H9 (cell line): ENCODE data around the gene CDH4. TPM values are rescaled to one million over a fixed set of nuclear protein-coding genes. Genes with fewer than 3 reads are reported as not detected.

ENCODE experiments used
- DNase-seq: peaks from one replicate; pipeline ENCODE4 v3.0.0-alpha.2; 2017
- H2AFZ ChIP-seq: one replicate; pipeline ENCODE4 v1.6.1; 2013; ENCODE audit warnings: mild to moderate bottlenecking, low read length, control low read depth, moderate library complexity
- H2AK5ac ChIP-seq: 2 replicates; pipeline ENCODE4 v1.6.1; 2013; ENCODE audit warnings: low read length, control low read depth, mixed read lengths; ENCODE audit not compliant: insufficient read length
- H2BK120ac ChIP-seq: one replicate; pipeline ENCODE4 v1.6.1; 2013; ENCODE audit warnings: low read depth, mild to moderate bottlenecking, low read length, control low read depth, inconsistent platforms; ENCODE audit not compliant: poor library complexity, severe bottlenecking
- H2BK12ac ChIP-seq: 2 replicates; pipeline ENCODE4 v1.6.1; 2013; ENCODE audit warnings: low read length, control low read depth, mixed read lengths, low read depth; ENCODE audit not compliant: insufficient read length
- H2BK15ac ChIP-seq: 2 replicates; pipeline ENCODE4 v1.6.1; 2013; ENCODE audit warnings: low read depth, low read length, control low read depth
- H2BK20ac ChIP-seq: one replicate; pipeline ENCODE4 v1.6.1; 2013; ENCODE audit warnings: low read depth, mild to moderate bottlenecking, low read length, control low read depth, inconsistent platforms; ENCODE audit not compliant: poor library complexity, severe bottlenecking
- H2BK5ac ChIP-seq: 2 replicates; pipeline ENCODE4 v1.6.1; 2013; ENCODE audit warnings: low read length, control low read depth, mixed read lengths; ENCODE audit not compliant: insufficient read length
- H3K14ac ChIP-seq: 2 replicates; pipeline ENCODE4 v1.6.1; 2013; ENCODE audit warnings: low read length, control low read depth; ENCODE audit not compliant: insufficient read depth
- H3K18ac ChIP-seq: 2 replicates; pipeline ENCODE4 v1.6.1; 2013; ENCODE audit warnings: low read depth, mild to moderate bottlenecking, mixed read lengths, low read length, control low read depth; ENCODE audit not compliant: insufficient read length
- H3K23ac ChIP-seq: 2 replicates; pipeline ENCODE4 v1.6.1; 2013; ENCODE audit warnings: low read length, control low read depth, mixed read lengths, low read depth; ENCODE audit not compliant: insufficient read length
- H3K23me2 ChIP-seq: 2 replicates; pipeline ENCODE4 v1.6.1; 2013; ENCODE audit warnings: low read depth, mild to moderate bottlenecking, mixed read lengths, low read length, control low read depth; ENCODE audit not compliant: insufficient read length, poor library complexity, severe bottlenecking
- H3K27ac ChIP-seq: 2 replicates; pipeline ENCODE4 v1.5.1; 2013; ENCODE audit warnings: low read length, control low read depth, mixed read lengths, low read depth; ENCODE audit not compliant: insufficient read length
- H3K27me3 ChIP-seq: 2 replicates; pipeline ENCODE4 v1.6.1; 2013; ENCODE audit warnings: low read length, control low read depth, inconsistent platforms; ENCODE audit not compliant: insufficient read depth
- H3K4ac ChIP-seq: 2 replicates; pipeline ENCODE4 v1.6.1; 2013; ENCODE audit warnings: low read depth, mild to moderate bottlenecking, control low read depth, inconsistent platforms, low read length, moderate library complexity
- H3K4me1 ChIP-seq: 2 replicates; pipeline ENCODE4 v1.6.1; 2013; ENCODE audit warnings: low read length, control low read depth, inconsistent platforms; ENCODE audit not compliant: insufficient read depth
- H3K4me2 ChIP-seq: 2 replicates; pipeline ENCODE4 v1.6.1; 2013; ENCODE audit warnings: low read length, control low read depth, mixed read lengths; ENCODE audit not compliant: insufficient read length, insufficient read depth
- H3K56ac ChIP-seq: 2 replicates; pipeline ENCODE4 v1.6.1; 2013; ENCODE audit warnings: low read depth, mild to moderate bottlenecking, mixed read lengths, low read length, control low read depth; ENCODE audit not compliant: insufficient read length
- H3K79me1 ChIP-seq: 2 replicates; pipeline ENCODE4 v1.6.1; 2013; ENCODE audit warnings: low read depth, mild to moderate bottlenecking, moderate library complexity, low read length, control low read depth, inconsistent platforms; ENCODE audit not compliant: insufficient read depth, poor library complexity, severe bottlenecking
- H3K79me2 ChIP-seq: 2 replicates; pipeline ENCODE4 v1.6.1; 2013; ENCODE audit warnings: low read length, control low read depth, inconsistent platforms; ENCODE audit not compliant: insufficient read depth
- H3K9ac ChIP-seq: 2 replicates; pipeline ENCODE4 v1.6.1; 2013; ENCODE audit warnings: low read length, control low read depth, mixed read lengths; ENCODE audit not compliant: insufficient read length; ENCODE audit errors: extremely low read depth
- H3K9me3 ChIP-seq: one replicate; pipeline ENCODE4 v1.6.1; 2013; ENCODE audit warnings: low read depth, low read length, inconsistent platforms; ENCODE audit not compliant: control insufficient read depth
- H3T11ph ChIP-seq: one replicate; pipeline ENCODE4 v1.6.1; 2013; ENCODE audit warnings: mild to moderate bottlenecking, low read length, control low read depth, inconsistent platforms
- H4K20me1 ChIP-seq: one replicate; pipeline ENCODE4 v1.6.1; 2013; ENCODE audit not compliant: control insufficient read depth, insufficient read length, insufficient read depth
- H4K5ac ChIP-seq: 2 replicates; pipeline ENCODE4 v1.6.1; 2013; ENCODE audit warnings: low read depth, mild to moderate bottlenecking, mixed read lengths, low read length, control low read depth; ENCODE audit not compliant: insufficient read length
- H4K8ac ChIP-seq: replicated peaks from 2 replicates; pipeline ENCODE4 v1.6.1; 2013; ENCODE audit warnings: low read length, control low read depth, mixed read lengths, low read depth; ENCODE audit not compliant: insufficient read length
- H4K91ac ChIP-seq: 2 replicates; pipeline ENCODE4 v1.6.1; 2013; ENCODE audit warnings: low read depth, mild to moderate bottlenecking, moderate library complexity, mixed read lengths, low read length, control low read depth; ENCODE audit not compliant: insufficient read length
- H3K27ac Mint-ChIP-seq, 3 experiments: 2 replicates in 2 of 3; 3 replicates in 1 of 3; pipeline ENCODE4 v1.8.0; 2020 to 2021; ENCODE audit warnings: mixed read lengths in 3 of 3, mild to moderate bottlenecking in 1 of 3, moderate library complexity in 1 of 3
- H3K27me3 Mint-ChIP-seq: 2 replicates; pipeline ENCODE4 v1.8.0; 2021; ENCODE audit warnings: low read depth, mild to moderate bottlenecking, moderate library complexity, mixed read lengths
- H3K36me3 Mint-ChIP-seq, 3 experiments: 2 replicates in 2 of 3; 3 replicates in 1 of 3; pipeline ENCODE4 v1.8.0; 2020 to 2021; ENCODE audit warnings: low read depth in 3 of 3, mixed read lengths in 3 of 3; ENCODE audit not compliant: insufficient read depth in 1 of 3
- H3K4me1 Mint-ChIP-seq, 2 experiments: 2 replicates each; pipeline ENCODE4 v1.8.0; 2020; ENCODE audit warnings: mixed read lengths in 2 of 2
- H3K4me3 Mint-ChIP-seq, 2 experiments: 2 replicates in 1 of 2; 3 replicates in 1 of 2; pipeline ENCODE4 v1.8.0; 2020 to 2021; ENCODE audit warnings: mild to moderate bottlenecking in 2 of 2, mixed read lengths in 2 of 2, moderate library complexity in 1 of 2
- H3K9me3 Mint-ChIP-seq, 2 experiments: 2 replicates in 1 of 2; 3 replicates in 1 of 2; pipeline ENCODE4 v1.8.0; 2020; ENCODE audit warnings: mild to moderate bottlenecking in 2 of 2, mixed read lengths in 2 of 2, moderate library complexity in 1 of 2
- WGBS: extraction: QIAGEN DNeasy Blood & Tissue Kit; methylation state at CpG from one replicate; pipeline ENCODE4 v1.1.7; 2013; ENCODE audit warnings: missing lambda C conversion rate, low lambda C conversion rate, mixed read lengths; ENCODE audit not compliant: insufficient read length; ENCODE audit errors: extremely low coverage; 5-methylcytosine and 5-hydroxymethylcytosine counted together
- total RNA-seq: library from RNA; stranded (reverse); gene quantifications from 2 replicates; pipeline ENCODE4 v1.2.1, GENCODE V29; 2021
- TF ChIP-seq, protein P1 (sequence below): fragments of 200-600 bp; sonication (generic); conservative IDR thresholded peaks from 3 replicates; pipeline ENCODE4 v1.8.0; 2021; ENCODE audit warnings: antibody characterized with exemption, mild to moderate bottlenecking

Gene CDH4
- total RNA-seq, 1 experiment from 2014 or later = 3.0 TPM

DNA sequence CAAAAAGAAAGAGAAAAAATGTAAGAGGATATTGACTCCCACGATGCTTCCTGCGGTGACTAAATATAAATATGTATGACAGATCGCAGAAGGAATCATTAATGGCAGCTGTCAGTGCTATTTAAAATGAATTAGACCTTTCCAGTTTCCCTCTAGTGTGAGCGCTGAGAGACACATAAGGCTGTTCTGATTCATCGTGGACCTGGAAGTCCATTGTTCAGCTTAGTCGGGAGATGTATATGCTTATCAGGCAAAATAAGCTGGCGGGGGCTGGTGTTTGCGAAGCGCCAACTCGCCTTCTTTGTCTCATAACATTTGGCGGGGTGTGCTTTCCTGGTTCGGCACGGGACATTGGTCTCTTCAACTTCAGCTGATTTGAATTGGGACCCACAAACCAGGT lies 95.4 kb downstream of the CDH4 start:
- Histone ChIP-seq H3K4me1 (peaks cover 4% of the 10 kb centered on the region; the same call in 1 of the 2 replicates), H2BK20ac (no peak overlapping the region), H4K5ac (no peak overlapping the region), H2BK120ac (no peak overlapping the region), H2BK5ac (no peak overlapping the region), H3K79me1 (no peaks in the 10 kb centered on the region), H3K27me3 (no peaks in the 10 kb centered on the region; the same call in 1 of the 2 replicates), H3K56ac (no peak overlapping the region), H2AFZ (no peak overlapping the region), H3K23ac (no peak overlapping the region), H3K14ac (no peak overlapping the region), H2BK15ac (no peak overlapping the region), H4K91ac (no peak overlapping the region), H4K20me1 (no peaks in the 10 kb centered on the region), H4K8ac (no peak overlapping the region), H2BK12ac (no peak overlapping the region), H3K27ac (no peak overlapping the region), H3K9ac (no peak overlapping the region), H3K18ac (no peak overlapping the region), H3K9me3 (no peaks in the 10 kb centered on the region), H3K4me2 (no peak overlapping the region), H3T11ph (no peak overlapping the region), H3K79me2 (no peaks in the 10 kb centered on the region), H2AK5ac (no peak overlapping the region), H3K4ac (no peak overlapping the region), H3K23me2 (peaks cover 3% of the 10 kb centered on the region)
- no peak overlapping the region for H3K27ac Mint-ChIP-seq
- peaks cover 0 to 4% (median 4%) of the 10 kb centered on the region in 3 experiments; a peak in 3 of 7 replicates for H3K36me3 Mint-ChIP-seq
- H3K4me1 Mint-ChIP-seq = peaks cover 37 to 45% of the 10 kb centered on the region in 2 experiments
- no peak for DNase-seq
- H3K27me3 Mint-ChIP-seq = peaks cover 78% of the 10 kb centered on the region
- H3K9me3 Mint-ChIP-seq = peaks cover 3 to 8% of the 10 kb centered on the region in 2 experiments; a peak in 2 of 5 replicates
- TF ChIP-seq, protein P1, sequence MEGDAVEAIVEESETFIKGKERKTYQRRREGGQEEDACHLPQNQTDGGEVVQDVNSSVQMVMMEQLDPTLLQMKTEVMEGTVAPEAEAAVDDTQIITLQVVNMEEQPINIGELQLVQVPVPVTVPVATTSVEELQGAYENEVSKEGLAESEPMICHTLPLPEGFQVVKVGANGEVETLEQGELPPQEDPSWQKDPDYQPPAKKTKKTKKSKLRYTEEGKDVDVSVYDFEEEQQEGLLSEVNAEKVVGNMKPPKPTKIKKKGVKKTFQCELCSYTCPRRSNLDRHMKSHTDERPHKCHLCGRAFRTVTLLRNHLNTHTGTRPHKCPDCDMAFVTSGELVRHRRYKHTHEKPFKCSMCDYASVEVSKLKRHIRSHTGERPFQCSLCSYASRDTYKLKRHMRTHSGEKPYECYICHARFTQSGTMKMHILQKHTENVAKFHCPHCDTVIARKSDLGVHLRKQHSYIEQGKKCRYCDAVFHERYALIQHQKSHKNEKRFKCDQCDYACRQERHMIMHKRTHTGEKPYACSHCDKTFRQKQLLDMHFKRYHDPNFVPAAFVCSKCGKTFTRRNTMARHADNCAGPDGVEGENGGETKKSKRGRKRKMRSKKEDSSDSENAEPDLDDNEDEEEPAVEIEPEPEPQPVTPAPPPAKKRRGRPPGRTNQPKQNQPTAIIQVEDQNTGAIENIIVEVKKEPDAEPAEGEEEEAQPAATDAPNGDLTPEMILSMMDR = no peak
- WGBS = no CpG with 5 or more reads among the region's 13 CpGs
- H3K4me3 Mint-ChIP-seq = no peak overlapping the region
